ENCODE results near the gene RSBN1.

RSBN1 gene

DNA sequence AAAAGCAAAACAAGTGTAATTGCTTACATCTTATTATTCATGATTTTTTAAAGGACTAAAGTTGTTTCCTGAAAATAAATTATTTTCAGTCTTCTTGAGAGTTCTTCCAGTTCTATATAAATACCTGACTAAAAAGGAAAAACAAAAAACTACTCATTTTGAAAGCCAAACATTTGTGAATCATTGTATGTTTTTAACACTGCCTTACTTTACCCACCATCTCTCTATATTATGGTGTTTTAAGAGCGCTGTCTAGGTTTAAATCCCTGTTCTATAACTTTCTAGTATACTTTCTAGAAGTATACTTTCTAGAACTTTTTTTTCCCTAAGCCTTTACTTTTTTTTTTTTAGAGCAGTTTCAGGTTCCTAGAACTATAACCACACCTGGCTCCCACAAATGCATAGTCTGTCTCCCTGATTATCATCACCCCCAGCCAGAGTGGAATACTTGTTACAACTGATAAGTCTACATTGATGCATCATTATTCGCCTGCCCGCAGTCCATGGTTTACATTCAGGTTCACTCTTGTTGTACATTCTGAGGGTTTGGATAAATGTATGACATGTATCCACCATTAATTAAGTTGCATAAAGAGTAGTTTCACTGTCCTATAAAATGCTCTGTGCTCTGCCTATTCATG, 9.8 kb downstream of the RSBN1 start:
- Histone ChIP-seq H3K79me2 (ENCODE audit: insufficient read depth, low read length) (peaks cover 98% of the 10 kb centered on the region), H3K36me3 (ENCODE audit: insufficient read depth, low read length) (peaks cover 14% of the 10 kb centered on the region), H3K4me1 (ENCODE audit: insufficient read depth, low read length, severe bottlenecking) (peaks cover 11% of the 10 kb centered on the region), H3F3A (ENCODE audit: insufficient read depth, low read length) (no peaks in the 10 kb centered on the region), H2AFZ (ENCODE audit: low read length) (no peak overlapping the region), H3K27ac (ENCODE audit: low read depth, low read length, poor library complexity, severe bottlenecking) (no peak overlapping the region), H3K9ac (ENCODE audit: low read length) (no peak overlapping the region), H4K20me1 (ENCODE audit: insufficient read depth, low read length) (0 out of 2 replicates have a peak, but pooled peaks cover 3% of the 10 kb centered on the region), H3K4me2 (ENCODE audit: low read length) (no peak overlapping the region), H3K9me3 (ENCODE audit: low read length) (no peaks in the 10 kb centered on the region; the same call in 1 of the 2 replicates), H3K9me2 (ENCODE audit: low read depth, low read length) (no peaks in the 10 kb centered on the region), H3K4me3 (ENCODE audit: low read depth, low read length, poor library complexity, severe bottlenecking) (no peak overlapping the region), H3K27me3 (ENCODE audit: insufficient read depth, low read length) (no peaks in the 10 kb centered on the region)
- TF ChIP-seq, protein P1, sequence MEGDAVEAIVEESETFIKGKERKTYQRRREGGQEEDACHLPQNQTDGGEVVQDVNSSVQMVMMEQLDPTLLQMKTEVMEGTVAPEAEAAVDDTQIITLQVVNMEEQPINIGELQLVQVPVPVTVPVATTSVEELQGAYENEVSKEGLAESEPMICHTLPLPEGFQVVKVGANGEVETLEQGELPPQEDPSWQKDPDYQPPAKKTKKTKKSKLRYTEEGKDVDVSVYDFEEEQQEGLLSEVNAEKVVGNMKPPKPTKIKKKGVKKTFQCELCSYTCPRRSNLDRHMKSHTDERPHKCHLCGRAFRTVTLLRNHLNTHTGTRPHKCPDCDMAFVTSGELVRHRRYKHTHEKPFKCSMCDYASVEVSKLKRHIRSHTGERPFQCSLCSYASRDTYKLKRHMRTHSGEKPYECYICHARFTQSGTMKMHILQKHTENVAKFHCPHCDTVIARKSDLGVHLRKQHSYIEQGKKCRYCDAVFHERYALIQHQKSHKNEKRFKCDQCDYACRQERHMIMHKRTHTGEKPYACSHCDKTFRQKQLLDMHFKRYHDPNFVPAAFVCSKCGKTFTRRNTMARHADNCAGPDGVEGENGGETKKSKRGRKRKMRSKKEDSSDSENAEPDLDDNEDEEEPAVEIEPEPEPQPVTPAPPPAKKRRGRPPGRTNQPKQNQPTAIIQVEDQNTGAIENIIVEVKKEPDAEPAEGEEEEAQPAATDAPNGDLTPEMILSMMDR (IDR thresholded peaks at IDR 0.05; ENCODE audit: low read length), result no peak
- no peak for TF ChIP-seq EZH2 (IDR thresholded peaks at IDR 0.05; ENCODE audit: borderline replicate concordance, low read length)

DNA sequence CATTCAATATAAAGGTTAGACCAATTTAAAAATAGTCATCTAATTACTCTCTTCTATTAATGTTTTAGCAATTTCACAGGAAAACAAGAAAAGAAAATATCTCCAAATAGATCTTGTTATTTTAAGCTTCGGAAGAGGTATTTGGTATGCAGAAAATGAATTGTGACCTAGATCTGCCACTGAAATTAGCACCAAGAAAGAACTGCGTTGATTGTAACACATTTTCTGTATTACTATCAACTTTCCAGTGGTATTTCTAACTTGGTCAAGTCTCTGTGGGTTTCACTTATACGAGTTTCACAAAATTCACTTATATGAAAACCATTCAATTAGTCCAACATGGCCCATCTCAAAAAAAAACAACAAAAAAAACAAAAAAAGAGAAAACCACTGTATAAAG, 11.8 kb downstream of the RSBN1 start:
- Histone ChIP-seq H3K79me2 (ENCODE audit: insufficient read depth, low read length) (peaks cover 79% of the 10 kb centered on the region), H4K20me1 (ENCODE audit: insufficient read depth, low read length) (0 out of 2 replicates have a peak, but pooled peaks cover 3% of the 10 kb centered on the region), H3K4me2 (ENCODE audit: low read length) (no peak overlapping the region), H3K4me3 (ENCODE audit: low read depth, low read length, poor library complexity, severe bottlenecking) (no peak overlapping the region), H3K9me3 (ENCODE audit: low read length) (no peaks in the 10 kb centered on the region; the same call in 1 of the 2 replicates), H3K36me3 (ENCODE audit: insufficient read depth, low read length) (peaks cover 31% of the 10 kb centered on the region), H3F3A (ENCODE audit: insufficient read depth, low read length) (no peaks in the 10 kb centered on the region), H3K27me3 (ENCODE audit: insufficient read depth, low read length) (no peaks in the 10 kb centered on the region), H3K9me2 (ENCODE audit: low read depth, low read length) (no peaks in the 10 kb centered on the region), H3K9ac (ENCODE audit: low read length) (no peak overlapping the region), H3K27ac (ENCODE audit: low read depth, low read length, poor library complexity, severe bottlenecking) (no peak overlapping the region), H2AFZ (ENCODE audit: low read length) (no peak overlapping the region), H3K4me1 (ENCODE audit: insufficient read depth, low read length, severe bottlenecking) (peaks cover 2% of the 10 kb centered on the region)
- TF ChIP-seq EZH2 (IDR thresholded peaks at IDR 0.05; ENCODE audit: borderline replicate concordance, low read length), result no peak
- TF ChIP-seq, protein P1 (IDR thresholded peaks at IDR 0.05; ENCODE audit: low read length), result no peak

DNA sequence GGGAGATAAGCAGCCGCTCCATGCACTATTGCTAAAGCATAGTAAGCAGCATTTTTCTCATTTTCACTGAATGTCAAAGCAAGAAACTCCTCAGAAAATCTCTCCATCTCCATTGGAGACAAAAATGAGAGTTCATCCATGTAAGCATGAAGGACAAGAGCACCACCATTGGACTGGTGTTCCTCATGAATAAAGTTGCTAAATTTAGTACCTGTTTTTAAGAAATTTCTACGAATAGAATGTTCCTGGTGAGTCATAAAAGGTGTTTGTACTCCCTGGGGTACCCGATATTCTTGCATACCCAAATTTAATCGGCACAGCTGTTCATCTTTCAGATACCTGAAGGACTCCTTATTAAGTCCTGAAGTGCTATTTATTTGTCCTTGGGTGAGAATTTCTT, 14.8 kb downstream of the RSBN1 start:
- TF ChIP-seq, protein P1 (IDR thresholded peaks at IDR 0.05; ENCODE audit: low read length), result no peak
- TF ChIP-seq EZH2 (IDR thresholded peaks at IDR 0.05; ENCODE audit: borderline replicate concordance, low read length), result no peak
- peaks cover 49% of the 10 kb centered on the region for H3K79me2 ChIP-seq (ENCODE audit: insufficient read depth, low read length)

More for the DNA sequence above, 14.8 kb downstream of the RSBN1 start:
- no peak overlapping the region for H3K4me2 ChIP-seq (ENCODE audit: low read length)
- no peaks in the 10 kb centered on the region for H3K27me3 ChIP-seq (ENCODE audit: insufficient read depth, low read length)
- H3K27ac ChIP-seq (ENCODE audit: low read depth, low read length, poor library complexity, severe bottlenecking), result no peak overlapping the region
- no peak overlapping the region for H3K4me3 ChIP-seq (ENCODE audit: low read depth, low read length, poor library complexity, severe bottlenecking)
- H3K9me3 ChIP-seq (ENCODE audit: low read length), result no peaks in the 10 kb centered on the region
- H3K9ac ChIP-seq (ENCODE audit: low read length), result no peak overlapping the region
- H3K4me1 ChIP-seq (ENCODE audit: insufficient read depth, low read length, severe bottlenecking), result no peaks in the 10 kb centered on the region
- H3K9me2 ChIP-seq (ENCODE audit: low read depth, low read length), result no peaks in the 10 kb centered on the region
- peaks cover 43% of the 10 kb centered on the region for H3K36me3 ChIP-seq (ENCODE audit: insufficient read depth, low read length)
- no peaks in the 10 kb centered on the region for H3F3A ChIP-seq (ENCODE audit: insufficient read depth, low read length)
- H2AFZ ChIP-seq (ENCODE audit: low read length), result no peak overlapping the region
- H4K20me1 ChIP-seq (ENCODE audit: insufficient read depth, low read length), result no peaks in the 10 kb centered on the region
